HL-60 (cell line): ENCODE results near the gene NPM1.

ENCODE experiments used
- CTCF ChIP-seq: IDR thresholded peaks from one replicate; pipeline ENCODE4 v1.5.1; 2011; ENCODE audit warnings: low read length, control low read depth, inconsistent platforms; ENCODE audit not compliant: insufficient read depth
- POLR2AphosphoS5 ChIP-seq: IDR thresholded peaks from 2 replicates; pipeline ENCODE4 v1.6.1; 2012; ENCODE audit warnings: low read depth
- REST ChIP-seq: IDR thresholded peaks from 2 replicates; pipeline ENCODE4 v1.6.1; 2012; ENCODE audit warnings: low read depth; ENCODE audit not compliant: insufficient replicate concordance

GRCh38 chr5:171418316-171418981 is 30.8 kb downstream of the NPM1 start:
- TF ChIP-seq CTCF (peak; percentile 76), POLR2AphosphoS5 (no peak), REST (peak; percentile 90)
